NT2/D1 (cell line): Measurements from ENCODE around the gene EIF4G1.

Source experiments
- SUZ12 ChIP-seq: IDR thresholded peaks from 2 replicates; pipeline ENCODE4 v1.6.1; 2011; ENCODE audit not compliant: insufficient read length, insufficient read depth; ENCODE audit errors: extremely low read depth
- ZNF274 ChIP-seq: IDR thresholded peaks from 2 replicates; pipeline ENCODE4 v1.6.1; 2011; ENCODE audit warnings: mild to moderate bottlenecking, low read depth, low read length

DNA sequence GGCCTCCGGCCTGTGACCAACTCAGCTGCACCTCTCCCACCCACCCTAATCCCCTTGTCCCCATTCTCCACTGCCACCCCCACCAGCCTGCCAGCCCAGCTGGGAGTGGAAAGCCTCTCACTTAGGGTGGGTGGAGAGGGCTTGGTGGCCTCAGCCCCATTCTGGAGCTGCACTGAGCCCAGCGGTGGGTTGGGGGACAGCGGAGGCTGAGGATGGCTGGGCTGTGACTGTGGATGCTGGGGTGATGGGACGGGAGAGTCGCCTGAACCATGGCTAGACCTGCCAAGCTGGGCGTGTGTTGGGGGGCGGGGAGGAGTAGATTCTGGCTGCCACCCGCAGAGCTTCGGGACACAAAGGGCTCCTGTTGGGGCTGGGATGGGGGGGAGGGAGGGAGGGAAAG, 45.2 kb downstream of the EIF4G1 start:
- TF ChIP-seq ZNF274 (no peak), SUZ12 (no peak)
